Measurements from ENCODE around the gene SYT3.

GRCh38 chr19:50659318-50660087 is 19.8 kb upstream of the SYT3 start:
- no peak for TF ChIP-seq POLR2A (IDR thresholded peaks at IDR 0.05)
- TF ChIP-seq, protein P1, sequence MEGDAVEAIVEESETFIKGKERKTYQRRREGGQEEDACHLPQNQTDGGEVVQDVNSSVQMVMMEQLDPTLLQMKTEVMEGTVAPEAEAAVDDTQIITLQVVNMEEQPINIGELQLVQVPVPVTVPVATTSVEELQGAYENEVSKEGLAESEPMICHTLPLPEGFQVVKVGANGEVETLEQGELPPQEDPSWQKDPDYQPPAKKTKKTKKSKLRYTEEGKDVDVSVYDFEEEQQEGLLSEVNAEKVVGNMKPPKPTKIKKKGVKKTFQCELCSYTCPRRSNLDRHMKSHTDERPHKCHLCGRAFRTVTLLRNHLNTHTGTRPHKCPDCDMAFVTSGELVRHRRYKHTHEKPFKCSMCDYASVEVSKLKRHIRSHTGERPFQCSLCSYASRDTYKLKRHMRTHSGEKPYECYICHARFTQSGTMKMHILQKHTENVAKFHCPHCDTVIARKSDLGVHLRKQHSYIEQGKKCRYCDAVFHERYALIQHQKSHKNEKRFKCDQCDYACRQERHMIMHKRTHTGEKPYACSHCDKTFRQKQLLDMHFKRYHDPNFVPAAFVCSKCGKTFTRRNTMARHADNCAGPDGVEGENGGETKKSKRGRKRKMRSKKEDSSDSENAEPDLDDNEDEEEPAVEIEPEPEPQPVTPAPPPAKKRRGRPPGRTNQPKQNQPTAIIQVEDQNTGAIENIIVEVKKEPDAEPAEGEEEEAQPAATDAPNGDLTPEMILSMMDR (IDR thresholded peaks at IDR 0.05), result no peak
